Measurements from ENCODE around the gene LINS1. TPM values are rescaled to one million over a fixed set of nuclear protein-coding genes. Genes with fewer than 3 reads are reported as not detected.

Gene LINS1
- total and polyA plus RNA-seq, 2 experiments from 2014 or later = 11.7 to 15.4 TPM

DNA sequence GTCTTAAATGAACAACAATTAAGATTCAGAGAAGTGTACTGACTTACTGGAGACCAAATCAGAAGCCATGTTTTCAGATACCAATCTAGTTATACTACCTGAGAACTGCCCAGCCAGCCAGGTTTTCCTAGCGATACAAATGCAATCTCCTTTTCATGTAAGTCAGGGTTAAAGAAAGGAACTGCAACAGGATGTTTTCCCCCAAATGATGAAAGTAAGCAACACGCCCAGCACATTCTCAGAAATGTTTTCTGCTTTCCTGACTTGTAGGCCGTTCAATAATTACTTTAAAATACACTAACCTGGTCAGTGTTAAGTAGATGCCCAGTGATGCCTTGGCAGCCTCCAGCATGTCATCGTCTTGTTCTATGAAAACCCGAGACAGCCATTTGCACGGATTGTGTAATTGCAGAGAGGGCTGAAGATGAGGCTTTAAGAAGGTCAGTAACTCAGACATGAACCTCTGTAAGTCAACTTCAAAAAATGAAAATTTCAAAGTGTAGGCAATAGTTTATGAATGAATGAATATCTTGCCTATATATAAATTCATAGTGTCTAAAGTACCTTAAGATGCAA is 30.3 kb downstream of the LINS1 start (continued):
- TF ChIP-seq, protein P1, sequence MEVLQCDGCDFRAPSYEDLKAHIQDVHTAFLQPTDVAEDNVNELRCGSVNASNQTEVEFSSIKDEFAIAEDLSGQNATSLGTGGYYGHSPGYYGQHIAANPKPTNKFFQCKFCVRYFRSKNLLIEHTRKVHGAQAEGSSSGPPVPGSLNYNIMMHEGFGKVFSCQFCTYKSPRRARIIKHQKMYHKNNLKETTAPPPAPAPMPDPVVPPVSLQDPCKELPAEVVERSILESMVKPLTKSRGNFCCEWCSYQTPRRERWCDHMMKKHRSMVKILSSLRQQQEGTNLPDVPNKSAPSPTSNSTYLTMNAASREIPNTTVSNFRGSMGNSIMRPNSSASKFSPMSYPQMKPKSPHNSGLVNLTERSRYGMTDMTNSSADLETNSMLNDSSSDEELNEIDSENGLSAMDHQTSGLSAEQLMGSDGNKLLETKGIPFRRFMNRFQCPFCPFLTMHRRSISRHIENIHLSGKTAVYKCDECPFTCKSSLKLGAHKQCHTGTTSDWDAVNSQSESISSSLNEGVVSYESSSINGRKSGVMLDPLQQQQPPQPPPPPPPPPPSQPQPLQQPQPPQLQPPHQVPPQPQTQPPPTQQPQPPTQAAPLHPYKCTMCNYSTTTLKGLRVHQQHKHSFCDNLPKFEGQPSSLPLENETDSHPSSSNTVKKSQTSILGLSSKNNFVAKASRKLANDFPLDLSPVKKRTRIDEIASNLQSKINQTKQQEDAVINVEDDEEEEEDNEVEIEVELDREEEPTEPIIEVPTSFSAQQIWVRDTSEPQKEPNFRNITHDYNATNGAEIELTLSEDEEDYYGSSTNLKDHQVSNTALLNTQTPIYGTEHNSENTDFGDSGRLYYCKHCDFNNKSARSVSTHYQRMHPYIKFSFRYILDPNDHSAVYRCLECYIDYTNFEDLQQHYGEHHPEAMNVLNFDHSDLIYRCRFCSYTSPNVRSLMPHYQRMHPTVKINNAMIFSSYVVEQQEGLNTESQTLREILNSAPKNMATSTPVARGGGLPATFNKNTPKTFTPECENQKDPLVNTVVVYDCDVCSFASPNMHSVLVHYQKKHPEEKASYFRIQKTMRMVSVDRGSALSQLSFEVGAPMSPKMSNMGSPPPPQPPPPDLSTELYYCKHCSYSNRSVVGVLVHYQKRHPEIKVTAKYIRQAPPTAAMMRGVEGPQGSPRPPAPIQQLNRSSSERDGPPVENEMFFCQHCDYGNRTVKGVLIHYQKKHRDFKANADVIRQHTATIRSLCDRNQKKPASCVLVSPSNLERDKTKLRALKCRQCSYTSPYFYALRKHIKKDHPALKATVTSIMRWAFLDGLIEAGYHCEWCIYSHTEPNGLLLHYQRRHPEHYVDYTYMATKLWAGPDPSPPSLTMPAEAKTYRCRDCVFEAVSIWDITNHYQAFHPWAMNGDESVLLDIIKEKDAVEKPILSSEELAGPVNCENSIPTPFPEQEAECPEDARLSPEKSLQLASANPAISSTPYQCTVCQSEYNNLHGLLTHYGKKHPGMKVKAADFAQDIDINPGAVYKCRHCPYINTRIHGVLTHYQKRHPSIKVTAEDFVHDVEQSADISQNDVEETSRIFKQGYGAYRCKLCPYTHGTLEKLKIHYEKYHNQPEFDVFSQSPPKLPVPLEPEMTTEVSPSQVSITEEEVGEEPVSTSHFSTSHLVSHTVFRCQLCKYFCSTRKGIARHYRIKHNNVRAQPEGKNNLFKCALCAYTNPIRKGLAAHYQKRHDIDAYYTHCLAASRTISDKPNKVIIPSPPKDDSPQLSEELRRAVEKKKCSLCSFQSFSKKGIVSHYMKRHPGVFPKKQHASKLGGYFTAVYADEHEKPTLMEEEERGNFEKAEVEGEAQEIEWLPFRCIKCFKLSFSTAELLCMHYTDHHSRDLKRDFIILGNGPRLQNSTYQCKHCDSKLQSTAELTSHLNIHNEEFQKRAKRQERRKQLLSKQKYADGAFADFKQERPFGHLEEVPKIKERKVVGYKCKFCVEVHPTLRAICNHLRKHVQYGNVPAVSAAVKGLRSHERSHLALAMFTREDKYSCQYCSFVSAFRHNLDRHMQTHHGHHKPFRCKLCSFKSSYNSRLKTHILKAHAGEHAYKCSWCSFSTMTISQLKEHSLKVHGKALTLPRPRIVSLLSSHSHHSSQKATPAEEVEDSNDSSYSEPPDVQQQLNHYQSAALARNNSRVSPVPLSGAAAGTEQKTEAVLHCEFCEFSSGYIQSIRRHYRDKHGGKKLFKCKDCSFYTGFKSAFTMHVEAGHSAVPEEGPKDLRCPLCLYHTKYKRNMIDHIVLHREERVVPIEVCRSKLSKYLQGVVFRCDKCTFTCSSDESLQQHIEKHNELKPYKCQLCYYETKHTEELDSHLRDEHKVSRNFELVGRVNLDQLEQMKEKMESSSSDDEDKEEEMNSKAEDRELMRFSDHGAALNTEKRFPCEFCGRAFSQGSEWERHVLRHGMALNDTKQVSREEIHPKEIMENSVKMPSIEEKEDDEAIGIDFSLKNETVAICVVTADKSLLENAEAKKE (CRISPR knock-in tag; IDR thresholded peaks at IDR 0.05) = no peak
- TF ChIP-seq POLR2AphosphoS5 (IDR thresholded peaks at IDR 0.05; ENCODE audit: low read depth) (no peak), EZH2 (IDR thresholded peaks at IDR 0.05; ENCODE audit: low read depth, unreplicated experiment) (no peak), CREB1 (CRISPR knock-in tag; IDR thresholded peaks at IDR 0.05; ENCODE audit: low read depth) (no peak)

DNA sequence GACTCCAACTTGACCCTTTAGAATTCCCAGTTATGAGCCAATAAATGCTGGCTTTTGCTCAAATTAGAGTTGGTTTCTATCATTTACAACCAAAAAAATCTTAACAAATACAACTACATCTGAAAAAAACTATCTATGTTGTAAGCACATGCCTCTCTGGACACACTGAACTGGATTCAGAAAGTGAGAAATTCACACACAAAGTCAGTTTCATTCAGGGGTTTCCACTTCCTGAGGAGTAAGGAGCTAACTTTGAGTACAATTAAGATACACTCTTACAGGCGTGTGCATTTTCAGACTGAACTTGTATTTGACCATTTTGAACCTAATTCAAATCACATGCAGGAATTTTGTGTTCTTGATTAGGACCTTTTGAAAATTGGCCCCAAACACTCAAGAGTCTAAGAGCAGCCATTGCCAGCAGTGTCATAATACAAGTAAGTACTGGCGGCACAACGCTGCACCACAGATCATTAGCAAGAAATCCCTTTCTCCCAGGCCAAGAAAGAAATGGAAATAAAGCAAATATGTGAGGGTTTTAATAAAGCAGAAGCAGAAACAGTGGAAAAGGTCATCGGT is 31.2 kb downstream of the LINS1 start:
- Mint-ChIP-seq H3K27me3 (ENCODE audit: insufficient read depth, low read depth, poor library complexity) (peaks cover 1% of the 10 kb centered on the region), H3K4me3 (no peak overlapping the region), H3K36me3 (ENCODE audit: low read depth) (peaks cover 7% of the 10 kb centered on the region; the same call in 2 of the 3 replicates), H3K4me1 (no peaks in the 10 kb centered on the region), H3K27ac (no peak overlapping the region), H3K9me3 (no peaks in the 10 kb centered on the region)
- Histone ChIP-seq H3K4me3 (no peak overlapping the region), H3K27ac (ENCODE audit: low read depth) (no peak overlapping the region), H4K20me1 (replicated peaks; ENCODE audit: insufficient read depth) (no peaks in the 10 kb centered on the region; the same call in 1 of the 2 replicates), H3K4me2 (no peak overlapping the region), H3K79me2 (replicated peaks; ENCODE audit: insufficient read depth) (no peaks in the 10 kb centered on the region), H2AFZ (no peak overlapping the region), H3K4me1 (ENCODE audit: insufficient read depth) (no peaks in the 10 kb centered on the region), H3K36me3 (ENCODE audit: insufficient read depth) (no peaks in the 10 kb centered on the region; the same call in 1 of the 2 replicates), H3K27me3 (ENCODE audit: insufficient read depth) (no peaks in the 10 kb centered on the region), H3F3A (replicated peaks; ENCODE audit: low read depth) (no peaks in the 10 kb centered on the region), H3K9me2 (ENCODE audit: insufficient read depth) (no peaks in the 10 kb centered on the region)
- DNase-seq (ENCODE audit: low spot score) (no peak), ATAC-seq (no peak)
- TF ChIP-seq NANOG (IDR thresholded peaks at IDR 0.05; ENCODE audit: borderline replicate concordance) (no peak), EZH2 (IDR thresholded peaks at IDR 0.05; ENCODE audit: low read depth, unreplicated experiment) (no peak), JUNB (IDR thresholded peaks at IDR 0.05; ENCODE audit: unreplicated experiment) (no peak), STAT1 (IDR thresholded peaks at IDR 0.05; ENCODE audit: unreplicated experiment) (no peak), EZH2phosphoT487 (IDR thresholded peaks at IDR 0.05; ENCODE audit: unreplicated experiment) (no peak), ZNF331 (CRISPR knock-in tag; IDR thresholded peaks at IDR 0.05; ENCODE audit: low read depth) (no peak)
- TF ChIP-seq, protein P2, sequence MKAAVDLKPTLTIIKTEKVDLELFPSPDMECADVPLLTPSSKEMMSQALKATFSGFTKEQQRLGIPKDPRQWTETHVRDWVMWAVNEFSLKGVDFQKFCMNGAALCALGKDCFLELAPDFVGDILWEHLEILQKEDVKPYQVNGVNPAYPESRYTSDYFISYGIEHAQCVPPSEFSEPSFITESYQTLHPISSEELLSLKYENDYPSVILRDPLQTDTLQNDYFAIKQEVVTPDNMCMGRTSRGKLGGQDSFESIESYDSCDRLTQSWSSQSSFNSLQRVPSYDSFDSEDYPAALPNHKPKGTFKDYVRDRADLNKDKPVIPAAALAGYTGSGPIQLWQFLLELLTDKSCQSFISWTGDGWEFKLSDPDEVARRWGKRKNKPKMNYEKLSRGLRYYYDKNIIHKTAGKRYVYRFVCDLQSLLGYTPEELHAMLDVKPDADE (IDR thresholded peaks at IDR 0.05) = no peak
- TF ChIP-seq, protein P3, sequence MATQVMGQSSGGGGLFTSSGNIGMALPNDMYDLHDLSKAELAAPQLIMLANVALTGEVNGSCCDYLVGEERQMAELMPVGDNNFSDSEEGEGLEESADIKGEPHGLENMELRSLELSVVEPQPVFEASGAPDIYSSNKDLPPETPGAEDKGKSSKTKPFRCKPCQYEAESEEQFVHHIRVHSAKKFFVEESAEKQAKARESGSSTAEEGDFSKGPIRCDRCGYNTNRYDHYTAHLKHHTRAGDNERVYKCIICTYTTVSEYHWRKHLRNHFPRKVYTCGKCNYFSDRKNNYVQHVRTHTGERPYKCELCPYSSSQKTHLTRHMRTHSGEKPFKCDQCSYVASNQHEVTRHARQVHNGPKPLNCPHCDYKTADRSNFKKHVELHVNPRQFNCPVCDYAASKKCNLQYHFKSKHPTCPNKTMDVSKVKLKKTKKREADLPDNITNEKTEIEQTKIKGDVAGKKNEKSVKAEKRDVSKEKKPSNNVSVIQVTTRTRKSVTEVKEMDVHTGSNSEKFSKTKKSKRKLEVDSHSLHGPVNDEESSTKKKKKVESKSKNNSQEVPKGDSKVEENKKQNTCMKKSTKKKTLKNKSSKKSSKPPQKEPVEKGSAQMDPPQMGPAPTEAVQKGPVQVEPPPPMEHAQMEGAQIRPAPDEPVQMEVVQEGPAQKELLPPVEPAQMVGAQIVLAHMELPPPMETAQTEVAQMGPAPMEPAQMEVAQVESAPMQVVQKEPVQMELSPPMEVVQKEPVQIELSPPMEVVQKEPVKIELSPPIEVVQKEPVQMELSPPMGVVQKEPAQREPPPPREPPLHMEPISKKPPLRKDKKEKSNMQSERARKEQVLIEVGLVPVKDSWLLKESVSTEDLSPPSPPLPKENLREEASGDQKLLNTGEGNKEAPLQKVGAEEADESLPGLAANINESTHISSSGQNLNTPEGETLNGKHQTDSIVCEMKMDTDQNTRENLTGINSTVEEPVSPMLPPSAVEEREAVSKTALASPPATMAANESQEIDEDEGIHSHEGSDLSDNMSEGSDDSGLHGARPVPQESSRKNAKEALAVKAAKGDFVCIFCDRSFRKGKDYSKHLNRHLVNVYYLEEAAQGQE (IDR thresholded peaks at IDR 0.05; ENCODE audit: unreplicated experiment) = no peak
